Kidney (tissue), 14 donors: ENCODE data around the gene CORO1A. TPM values are rescaled to one million over a fixed set of nuclear protein-coding genes. Genes with fewer than 3 reads are reported as not detected.

Experiments used
- DNase-seq, 5 donors: peaks; one replicate each; pipeline ENCODE4 v3.0.0-alpha.2; 2013 to 2020
- FAIRE-seq: peaks from 2 replicates; lab custom pipeline; 2012; peaks lifted over from hg19 to GRCh38; lab: Jason Lieb, UNC
- H3K27ac ChIP-seq, 2 donors: one replicate each; pipeline ENCODE4 v1.7.0; 2013; ENCODE audit warnings: low read depth in 2 of 2, low read length in 2 of 2, inconsistent platforms in 1 of 2
- H3K27me3 ChIP-seq: one replicate; pipeline ENCODE4 v1.7.1; 2013; ENCODE audit warnings: low read length, inconsistent platforms; ENCODE audit not compliant: control insufficient read depth, insufficient read depth
- H3K36me3 ChIP-seq, 3 donors: one replicate each; pipeline versions ENCODE4 v1.7.0 to v1.7.1; 2013; ENCODE audit warnings: low read length in 3 of 3, control low read depth in 1 of 3, inconsistent platforms in 1 of 3; ENCODE audit not compliant: insufficient read depth in 3 of 3, control insufficient read depth in 2 of 3
- H3K4me1 ChIP-seq, 3 donors: one replicate each; pipeline versions ENCODE4 v1.7.0 to v1.7.1; 2013; ENCODE audit warnings: low read length in 3 of 3, inconsistent platforms in 1 of 3, low read depth in 1 of 3; ENCODE audit not compliant: control insufficient read depth in 2 of 3, insufficient read depth in 2 of 3
- H3K4me3 ChIP-seq, 3 donors: one replicate each; pipeline versions ENCODE4 v1.7.0 to v1.8.1; 2013; ENCODE audit warnings: low read length in 3 of 3, control low read depth in 1 of 3, inconsistent platforms in 1 of 3
- H3K9ac ChIP-seq, 3 donors: one replicate each; pipeline versions ENCODE4 v1.7.0 to v1.7.1; 2013; ENCODE audit warnings: low read length in 3 of 3, control low read depth in 1 of 3, inconsistent platforms in 1 of 3
- H3K9me3 ChIP-seq, 3 donors: one replicate each; pipeline versions ENCODE4 v1.7.0 to v1.7.1; 2013; ENCODE audit warnings: low read length in 3 of 3, control low read depth in 1 of 3, inconsistent platforms in 1 of 3; ENCODE audit not compliant: control insufficient read depth in 2 of 3, insufficient read depth in 1 of 3
- CTCF ChIP-seq: IDR thresholded peaks from 3 replicates; pipeline ENCODE4 v1.5.1; 2012; ENCODE audit warnings: mild to moderate bottlenecking, moderate library complexity, borderline replicate concordance; ENCODE audit not compliant: insufficient read depth; ENCODE audit errors: extremely low read depth
- intact Hi-C: fragments of 100-400 bp; cut with DNase I; formaldehyde crosslinking; loops from one replicate; pipeline ENCODE4 v1.11.1; 2022
- polyA plus RNA-seq: library from polyadenylated mRNA; stranded (reverse); fragments of 350-450 nt; fragmentation: Illumina TruSeq; extraction: RNeasy Lipid Tissue Mini Kit (QIAGEN cat#74804); gene quantifications from one replicate; pipeline ENCODE4 v1.2.3, GENCODE V29; 2014; ENCODE audit warnings: low read depth, low replicate concordance; ENCODE audit not compliant: insufficient read depth
- total RNA-seq: library from RNA; stranded (reverse); fragmentation: NEBNext Ultra II Directional; extraction: Animal tissue kit (Norgen Biotek cat#: 25700); gene quantifications from one replicate; pipeline ENCODE4 v1.2.1, GENCODE V29; 2021
- donor health status: control.
- donor health status: control.
- donor health status: control.
- donor health status: control.
- donor health status: control.
- donor health status: DM: yes; HTN: yes; CAD: no.
- donor health status: Normal renal cell carcinoma (clear cell type).

CORO1A gene
- total and polyA plus RNA-seq, 2 donors from 2014 or later: 8.0 to 69.3 TPM

GRCh38 chr16:30152517-30152916, 30.9 kb upstream of the CORO1A start:
- no peak for FAIRE-seq
- intact Hi-C loops: no loop called here
- H3K4me1 ChIP-seq: no peaks in the 10 kb centered on the region

GRCh38 chr16:30155188-30155587, 28.2 kb upstream of the CORO1A start:
- Histone ChIP-seq H3K9me3 (no peaks in the 10 kb centered on the region), H3K9ac (no peak overlapping the region), H3K27ac (no peak overlapping the region), H3K36me3 (no peaks in the 10 kb centered on the region), H3K27me3 (no peaks in the 10 kb centered on the region), H3K4me1 (no peaks in the 10 kb centered on the region), H3K4me3 (no peak overlapping the region)
- TF ChIP-seq CTCF: no peak
- no peak for DNase-seq
- intact Hi-C loops: no loop called here
- no peak for FAIRE-seq

More at GRCh38 chr16:30152517-30152916, 30.9 kb upstream of the CORO1A start:
- H3K9ac ChIP-seq: no peak overlapping the region
- no peak for TF ChIP-seq CTCF
- no peak overlapping the region for H3K27ac ChIP-seq
- no peak for DNase-seq
- H3K4me3 ChIP-seq: no peak overlapping the region
- H3K36me3 ChIP-seq: no peaks in the 10 kb centered on the region
- H3K9me3 ChIP-seq: peaks cover 0 to 5% (median 0%) of the 10 kb centered on the region in 3 donors
- no peaks in the 10 kb centered on the region for H3K27me3 ChIP-seq

DNA sequence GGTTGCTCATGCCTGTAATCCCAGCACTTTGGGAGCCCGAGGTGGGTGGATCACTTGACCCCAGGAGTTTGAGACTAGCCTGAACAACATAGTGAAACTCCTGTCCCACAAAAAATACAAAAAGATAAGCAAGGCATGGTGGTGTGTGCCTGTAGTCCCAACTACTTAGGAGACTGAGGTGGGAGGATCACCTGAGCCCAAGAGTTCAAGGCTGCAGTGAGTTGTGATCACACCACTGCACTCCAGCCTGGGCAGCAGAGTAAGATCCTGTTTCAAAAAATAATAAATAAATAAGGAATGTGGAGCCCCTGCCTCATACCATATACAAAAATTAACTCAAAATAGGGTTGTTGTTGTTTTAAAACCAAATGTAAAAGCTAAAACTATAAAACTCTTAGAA, 26.2 kb upstream of the CORO1A start:
- Histone ChIP-seq H3K9me3 (no peaks in the 10 kb centered on the region), H3K27ac (no peak overlapping the region), H3K27me3 (no peaks in the 10 kb centered on the region), H3K4me3 (no peak overlapping the region), H3K9ac (no peak overlapping the region), H3K4me1 (no peaks in the 10 kb centered on the region), H3K36me3 (no peaks in the 10 kb centered on the region)
- intact Hi-C loops: no loop called here
- FAIRE-seq (no peak), DNase-seq (no peak)
- no peak for TF ChIP-seq CTCF

GRCh38 chr16:30163538-30163937, 19.9 kb upstream of the CORO1A start:
- H3K27ac ChIP-seq: no peak overlapping the region
- no peak overlapping the region for H3K9ac ChIP-seq
- DNase-seq (no peak), FAIRE-seq (no peak)
- no peaks in the 10 kb centered on the region for H3K36me3 ChIP-seq
- TF ChIP-seq CTCF: no peak
- intact Hi-C loops: no loop called here
- H3K4me1 ChIP-seq: no peaks in the 10 kb centered on the region
- no peak overlapping the region for H3K4me3 ChIP-seq
- no peaks in the 10 kb centered on the region for H3K27me3 ChIP-seq
- no peaks in the 10 kb centered on the region for H3K9me3 ChIP-seq
